CD4-positive, alpha-beta T cell treated with Interleukin-4 for 1 hour (primary cell): ENCODE data around the gene OR4M2.
"Not testable (repeated sequence)": the region's sequence is repeated elsewhere in the genome, so short reads cannot be mapped to it uniquely, and the experiment has no call there.

Source experiments
- DNase-seq, 2 donors: peaks; one replicate each; pipeline ENCODE4 v3.0.0-alpha.2; 2020 to 2022

Gene OR4M2

GRCh38 chr15:22080227-22080626 lies at the start of gene OR4M2:
OR4M2 (plus strand) TSS chr15:22080527; CDS start chr15:22080625, 98 bp downstream.
- DNase-seq = not testable (repeated sequence)

GRCh38 chr15:22069267-22069666 lies 11.1 kb upstream of the OR4M2 start:
- not testable (repeated sequence) for DNase-seq

- not testable (repeated sequence) for DNase-seq
Observed at GRCh38 chr15:22081386-22081785, 1.1 kb downstream of the OR4M2 start.

GRCh38 chr15:22098616-22099253 lies 18.4 kb downstream of the OR4M2 start:
- not testable (repeated sequence) for DNase-seq

GRCh38 chr15:22099289-22099891 lies 19.1 kb downstream of the OR4M2 start:
- not testable (repeated sequence) for DNase-seq

GRCh38 chr15:22122033-22122432 lies 41.7 kb downstream of the OR4M2 start:
- not testable (repeated sequence) for DNase-seq
